A549 (cell line): Measurements from ENCODE around the gene ANTXR2.

Experiments used
- CEBPB ChIP-seq, 2 experiments: fragments of >200 bp in 1 of 2; sonication (Bioruptor Twin) in 1 of 2; formaldehyde crosslinking in 1 of 2; IDR thresholded peaks; 2 replicates each; pipeline ENCODE4 v1.6.1; 2012 to 2016
- EP300 ChIP-seq, 2 experiments: fragments of >200 bp; sonication (Bioruptor Twin); formaldehyde crosslinking; IDR thresholded peaks; 2 replicates in 1 of 2; 3 replicates in 1 of 2; pipeline ENCODE4 v1.6.1; 2016 to 2017
- HOXA7 ChIP-seq: fragments of 250-450 bp; sonication (Bioruptor Pico); IDR thresholded peaks from 2 replicates; pipeline ENCODE4 v1.5.0; 2020; ENCODE audit warnings: mild to moderate bottlenecking, moderate library complexity
- HOXB5 ChIP-seq: fragments of 250-450 bp; sonication (Bioruptor Pico); IDR thresholded peaks from 2 replicates; pipeline ENCODE4 v1.5.0; 2020; ENCODE audit warnings: mild to moderate bottlenecking, moderate library complexity
- JUN ChIP-seq, 2 experiments: fragments of >200 bp; sonication (Bioruptor Twin); formaldehyde crosslinking; IDR thresholded peaks; 2 replicates in 1 of 2; 3 replicates in 1 of 2; pipeline ENCODE4 v1.6.1; 2016 to 2017
- KDM1A ChIP-seq: fragments of 200-600 bp; sonication (generic); IDR thresholded peaks from 2 replicates; pipeline ENCODE4 v1.6.1; 2016; ENCODE audit warnings: low read depth, mild to moderate bottlenecking
- POLR2A ChIP-seq: IDR thresholded peaks from 2 replicates; pipeline ENCODE4 v1.6.1; 2012; ENCODE audit warnings: mild to moderate bottlenecking, low read length
- RFX5 ChIP-seq: fragments of 450-650 bp; IDR thresholded peaks from 2 replicates; pipeline ENCODE4 v1.7.1; 2014; ENCODE audit warnings: antibody characterized with exemption, mild to moderate bottlenecking, moderate library complexity
- SMC3 ChIP-seq: fragments of >200 bp; sonication (Bioruptor Twin); formaldehyde crosslinking; IDR thresholded peaks from 3 replicates; pipeline ENCODE4 v1.6.1; 2018; ENCODE audit warnings: inconsistent platforms
- TF ChIP-seq, protein P1 (sequence below): fragments of 250-450 bp; sonication (Bioruptor Pico); IDR thresholded peaks from 2 replicates; pipeline ENCODE4 v1.5.0; 2021; ENCODE audit warnings: mild to moderate bottlenecking, moderate library complexity, borderline replicate concordance
- TF ChIP-seq, protein P2 (sequence below): fragments of >200 bp; sonication (Bioruptor Twin); formaldehyde crosslinking; IDR thresholded peaks from 3 replicates; pipeline ENCODE4 v1.5.1; 2016
- TF ChIP-seq, protein P3 (sequence below): fragments of 450-650 bp; IDR thresholded peaks from 2 replicates; pipeline ENCODE4 v1.6.1; 2014; ENCODE audit warnings: antibody characterized with exemption
- TF ChIP-seq, protein P4 (sequence below): fragments of 150-350 bp; IDR thresholded peaks from 2 replicates; pipeline ENCODE4 v1.6.1; 2014; ENCODE audit warnings: low read depth, mild to moderate bottlenecking, low read length

DNA sequence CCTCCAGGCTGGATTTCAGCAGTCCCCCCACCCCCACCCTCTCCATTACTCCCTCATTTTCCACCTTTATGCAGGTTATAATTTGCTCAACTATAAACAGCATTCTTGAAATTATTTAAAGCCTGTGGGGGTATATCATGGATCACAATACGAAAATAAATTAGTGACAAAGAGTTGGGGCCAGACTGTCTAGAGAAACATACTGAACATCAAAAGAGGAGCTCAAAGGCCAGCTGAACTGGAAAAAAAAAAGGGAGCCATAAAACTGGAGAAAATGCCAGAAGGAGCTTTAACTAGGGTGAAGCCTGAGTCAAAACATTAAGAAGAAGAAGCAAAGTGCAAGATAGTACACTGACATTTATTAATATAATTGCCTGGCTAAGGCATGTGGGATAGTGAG is 137.8 kb downstream of the ANTXR2 start:
- TF ChIP-seq, protein P1, sequence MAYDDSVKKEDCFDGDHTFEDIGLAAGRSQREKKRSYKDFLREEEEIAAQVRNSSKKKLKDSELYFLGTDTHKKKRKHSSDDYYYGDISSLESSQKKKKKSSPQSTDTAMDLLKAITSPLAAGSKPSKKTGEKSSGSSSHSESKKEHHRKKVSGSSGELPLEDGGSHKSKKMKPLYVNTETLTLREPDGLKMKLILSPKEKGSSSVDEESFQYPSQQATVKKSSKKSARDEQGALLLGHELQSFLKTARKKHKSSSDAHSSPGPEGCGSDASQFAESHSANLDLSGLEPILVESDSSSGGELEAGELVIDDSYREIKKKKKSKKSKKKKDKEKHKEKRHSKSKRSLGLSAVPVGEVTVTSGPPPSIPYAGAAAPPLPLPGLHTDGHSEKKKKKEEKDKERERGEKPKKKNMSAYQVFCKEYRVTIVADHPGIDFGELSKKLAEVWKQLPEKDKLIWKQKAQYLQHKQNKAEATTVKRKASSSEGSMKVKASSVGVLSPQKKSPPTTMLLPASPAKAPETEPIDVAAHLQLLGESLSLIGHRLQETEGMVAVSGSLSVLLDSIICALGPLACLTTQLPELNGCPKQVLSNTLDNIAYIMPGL = no peak
- TF ChIP-seq, protein P2, sequence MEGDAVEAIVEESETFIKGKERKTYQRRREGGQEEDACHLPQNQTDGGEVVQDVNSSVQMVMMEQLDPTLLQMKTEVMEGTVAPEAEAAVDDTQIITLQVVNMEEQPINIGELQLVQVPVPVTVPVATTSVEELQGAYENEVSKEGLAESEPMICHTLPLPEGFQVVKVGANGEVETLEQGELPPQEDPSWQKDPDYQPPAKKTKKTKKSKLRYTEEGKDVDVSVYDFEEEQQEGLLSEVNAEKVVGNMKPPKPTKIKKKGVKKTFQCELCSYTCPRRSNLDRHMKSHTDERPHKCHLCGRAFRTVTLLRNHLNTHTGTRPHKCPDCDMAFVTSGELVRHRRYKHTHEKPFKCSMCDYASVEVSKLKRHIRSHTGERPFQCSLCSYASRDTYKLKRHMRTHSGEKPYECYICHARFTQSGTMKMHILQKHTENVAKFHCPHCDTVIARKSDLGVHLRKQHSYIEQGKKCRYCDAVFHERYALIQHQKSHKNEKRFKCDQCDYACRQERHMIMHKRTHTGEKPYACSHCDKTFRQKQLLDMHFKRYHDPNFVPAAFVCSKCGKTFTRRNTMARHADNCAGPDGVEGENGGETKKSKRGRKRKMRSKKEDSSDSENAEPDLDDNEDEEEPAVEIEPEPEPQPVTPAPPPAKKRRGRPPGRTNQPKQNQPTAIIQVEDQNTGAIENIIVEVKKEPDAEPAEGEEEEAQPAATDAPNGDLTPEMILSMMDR = no peak
- TF ChIP-seq HOXA7 (CRISPR knock-in tag) (no peak), KDM1A (no peak), EP300 (IDR thresholded peaks at IDR 0.05) (no peak), HOXB5 (CRISPR knock-in tag) (no peak), POLR2A (no peak), RFX5 (no peak), JUN (IDR thresholded peaks at IDR 0.05) (no peak), CEBPB (IDR thresholded peaks at IDR 0.05) (no peak), SMC3 (no peak)
- TF ChIP-seq, protein P3, sequence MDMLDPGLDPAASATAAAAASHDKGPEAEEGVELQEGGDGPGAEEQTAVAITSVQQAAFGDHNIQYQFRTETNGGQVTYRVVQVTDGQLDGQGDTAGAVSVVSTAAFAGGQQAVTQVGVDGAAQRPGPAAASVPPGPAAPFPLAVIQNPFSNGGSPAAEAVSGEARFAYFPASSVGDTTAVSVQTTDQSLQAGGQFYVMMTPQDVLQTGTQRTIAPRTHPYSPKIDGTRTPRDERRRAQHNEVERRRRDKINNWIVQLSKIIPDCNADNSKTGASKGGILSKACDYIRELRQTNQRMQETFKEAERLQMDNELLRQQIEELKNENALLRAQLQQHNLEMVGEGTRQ = no peak
- TF ChIP-seq, protein P4, sequence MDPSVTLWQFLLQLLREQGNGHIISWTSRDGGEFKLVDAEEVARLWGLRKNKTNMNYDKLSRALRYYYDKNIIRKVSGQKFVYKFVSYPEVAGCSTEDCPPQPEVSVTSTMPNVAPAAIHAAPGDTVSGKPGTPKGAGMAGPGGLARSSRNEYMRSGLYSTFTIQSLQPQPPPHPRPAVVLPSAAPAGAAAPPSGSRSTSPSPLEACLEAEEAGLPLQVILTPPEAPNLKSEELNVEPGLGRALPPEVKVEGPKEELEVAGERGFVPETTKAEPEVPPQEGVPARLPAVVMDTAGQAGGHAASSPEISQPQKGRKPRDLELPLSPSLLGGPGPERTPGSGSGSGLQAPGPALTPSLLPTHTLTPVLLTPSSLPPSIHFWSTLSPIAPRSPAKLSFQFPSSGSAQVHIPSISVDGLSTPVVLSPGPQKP = no peak
